HEK293 (cell line): Measurements from ENCODE around the gene AQP10.

Experiments
- BCL11B ChIP-seq: fragments of 450-650 bp; formaldehyde crosslinking; IDR thresholded peaks from 2 replicates; pipeline ENCODE4 v1.5.1; 2016; ENCODE audit warnings: low read depth, missing biosample characterization, missing genetic modification characterization
- GFI1B ChIP-seq: fragments of 450-650 bp; formaldehyde crosslinking; IDR thresholded peaks from 2 replicates; pipeline ENCODE4 v1.5.1; 2016; ENCODE audit warnings: missing biosample characterization, missing genetic modification characterization
- GLIS1 ChIP-seq: fragments of 450-650 bp; formaldehyde crosslinking; IDR thresholded peaks from 2 replicates; pipeline ENCODE4 v1.5.1; 2016; ENCODE audit warnings: missing biosample characterization, missing genetic modification characterization
- KLF1 ChIP-seq: fragments of 450-650 bp; formaldehyde crosslinking; IDR thresholded peaks from 2 replicates; pipeline ENCODE4 v1.5.1; 2016; ENCODE audit warnings: missing biosample characterization, missing genetic modification characterization
- KLF8 ChIP-seq: fragments of 450-650 bp; formaldehyde crosslinking; IDR thresholded peaks from 2 replicates; pipeline ENCODE4 v1.5.1; 2016; ENCODE audit warnings: missing biosample characterization, missing genetic modification characterization
- KLF9 ChIP-seq: fragments of 450-650 bp; formaldehyde crosslinking; IDR thresholded peaks from 2 replicates; pipeline ENCODE4 v1.5.1; 2016; ENCODE audit warnings: missing biosample characterization, missing genetic modification characterization, low read depth
- PATZ1 ChIP-seq: fragments of 450-650 bp; formaldehyde crosslinking; IDR thresholded peaks from 2 replicates; pipeline ENCODE4 v1.5.1; 2016; ENCODE audit warnings: missing biosample characterization, missing genetic modification characterization
- TRIM28 ChIP-seq: IDR thresholded peaks from 2 replicates; pipeline ENCODE4 v1.6.1; 2011; ENCODE audit warnings: low read length, control low read depth, borderline replicate concordance
- ZBTB20 ChIP-seq: fragments of 450-650 bp; formaldehyde crosslinking; IDR thresholded peaks from 2 replicates; pipeline ENCODE4 v1.5.1; 2016; ENCODE audit warnings: missing biosample characterization, missing genetic modification characterization
- ZFP3 ChIP-seq: fragments of 450-650 bp; formaldehyde crosslinking; IDR thresholded peaks from 2 replicates; pipeline ENCODE4 v1.5.1; 2016; ENCODE audit warnings: low read depth, missing biosample characterization, missing genetic modification characterization
- ZNF114 ChIP-seq: fragments of 450-650 bp; formaldehyde crosslinking; IDR thresholded peaks from 2 replicates; pipeline ENCODE4 v1.5.0; 2017; ENCODE audit warnings: missing biosample characterization, missing genetic modification characterization
- ZNF155 ChIP-seq: fragments of 450-650 bp; formaldehyde crosslinking; IDR thresholded peaks from 2 replicates; pipeline ENCODE4 v1.5.1; 2016; ENCODE audit warnings: missing biosample characterization, missing genetic modification characterization
- ZNF202 ChIP-seq: fragments of 450-650 bp; formaldehyde crosslinking; IDR thresholded peaks from 2 replicates; pipeline ENCODE4 v1.5.1; 2016; ENCODE audit warnings: missing biosample characterization, missing genetic modification characterization, borderline replicate concordance
- ZNF24 ChIP-seq: fragments of 450-650 bp; formaldehyde crosslinking; IDR thresholded peaks from 2 replicates; pipeline ENCODE4 v1.5.1; 2016; ENCODE audit warnings: missing biosample characterization, missing genetic modification characterization
- ZNF280D ChIP-seq: fragments of 450-650 bp; formaldehyde crosslinking; IDR thresholded peaks from 2 replicates; pipeline ENCODE4 v1.5.1; 2016; ENCODE audit warnings: missing biosample characterization, missing genetic modification characterization
- ZNF366 ChIP-seq: fragments of 450-650 bp; formaldehyde crosslinking; conservative IDR thresholded peaks from 2 replicates; pipeline ENCODE4 v1.5.1; 2016; ENCODE audit warnings: missing biosample characterization, missing genetic modification characterization
- ZNF404 ChIP-seq: fragments of 450-650 bp; formaldehyde crosslinking; IDR thresholded peaks from 2 replicates; pipeline ENCODE4 v1.5.1; 2017; ENCODE audit warnings: missing biosample characterization, missing genetic modification characterization
- ZNF416 ChIP-seq: fragments of 450-650 bp; formaldehyde crosslinking; IDR thresholded peaks from 2 replicates; pipeline ENCODE4 v1.5.1; 2016; ENCODE audit warnings: missing biosample characterization, missing genetic modification characterization
- ZNF654 ChIP-seq: fragments of 450-650 bp; formaldehyde crosslinking; IDR thresholded peaks from 2 replicates; pipeline ENCODE4 v1.5.1; 2016; ENCODE audit warnings: low read depth, missing biosample characterization, missing genetic modification characterization
- ZNF692 ChIP-seq: fragments of 450-650 bp; formaldehyde crosslinking; IDR thresholded peaks from 2 replicates; pipeline ENCODE4 v1.5.1; 2016; ENCODE audit warnings: missing biosample characterization, missing genetic modification characterization
- ZNF76 ChIP-seq: fragments of 450-650 bp; formaldehyde crosslinking; IDR thresholded peaks from 2 replicates; pipeline ENCODE4; 2016; ENCODE audit warnings: low read depth, missing biosample characterization, missing genetic modification characterization, borderline replicate concordance
- ZXDB ChIP-seq: fragments of 450-650 bp; formaldehyde crosslinking; IDR thresholded peaks from 2 replicates; pipeline ENCODE4 v1.5.1; 2016; ENCODE audit warnings: missing biosample characterization, missing genetic modification characterization
- TF ChIP-seq, protein P1 (sequence below): fragments of 450-650 bp; formaldehyde crosslinking; conservative IDR thresholded peaks from 2 replicates; pipeline ENCODE4 v1.5.1; 2016; ENCODE audit warnings: low read depth, missing biosample characterization, missing genetic modification characterization
- TF ChIP-seq, protein P2 (sequence below): fragments of 450-650 bp; formaldehyde crosslinking; IDR thresholded peaks from 2 replicates; pipeline ENCODE4 v1.5.1; 2016; ENCODE audit warnings: missing biosample characterization, missing genetic modification characterization
- TF ChIP-seq, protein P3 (sequence below): fragments of 450-650 bp; formaldehyde crosslinking; IDR thresholded peaks from 2 replicates; pipeline ENCODE4 v1.5.1; 2016; ENCODE audit warnings: missing biosample characterization, missing genetic modification characterization, low read depth

AQP10 gene

DNA sequence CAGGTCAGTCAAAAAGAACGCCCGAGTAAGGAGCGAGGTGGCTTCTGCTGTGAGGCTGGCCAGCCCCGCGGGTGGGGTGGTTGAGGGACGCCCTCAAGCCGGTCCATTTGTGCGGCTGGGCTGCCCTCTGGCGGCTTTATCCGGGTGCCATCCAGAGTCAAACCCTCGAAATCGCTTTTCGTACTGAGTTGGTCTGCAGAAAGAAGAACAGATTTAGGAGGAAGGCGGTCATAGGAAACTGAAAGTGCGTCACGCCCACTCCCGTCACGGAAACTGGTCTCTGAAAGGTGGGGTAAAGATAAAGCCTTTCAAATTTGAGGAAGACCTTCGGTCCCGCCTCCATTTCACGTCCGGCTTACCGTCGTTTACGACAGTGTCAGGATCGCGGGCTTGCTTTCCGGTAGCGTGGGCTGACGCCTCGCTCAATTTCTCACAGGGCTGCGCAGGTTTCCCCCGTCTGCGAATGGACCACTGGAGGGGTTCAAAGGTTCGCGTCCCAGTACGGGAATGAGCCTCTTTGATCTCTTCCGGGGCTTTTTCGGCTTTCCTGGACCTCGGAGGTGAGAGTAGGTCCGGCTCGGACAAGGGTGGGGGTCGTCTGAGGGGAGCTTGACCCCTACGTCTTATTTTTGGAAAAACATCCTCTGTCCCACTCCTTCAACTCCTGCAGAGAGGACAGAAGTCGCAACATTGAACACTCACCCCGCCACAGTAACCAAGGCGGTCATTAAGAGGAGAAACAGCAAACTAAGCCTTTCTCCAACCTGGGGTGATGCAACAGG, 48.5 kb upstream of the AQP10 start, which contains the start of gene HAX1 (continued):
- TF ChIP-seq ZNF280D (tag by site-specific recombination) (no peak), KLF9 (tag by site-specific recombination) (peak; percentile 91), ZFP3 (tag by site-specific recombination) (no peak), ZNF155 (tag by site-specific recombination) (no peak), ZNF654 (tag by site-specific recombination) (peak; percentile 93), BCL11B (tag by site-specific recombination) (no peak), ZNF24 (peak; percentile 59; the same call in 1 of the 2 replicates), ZNF114 (no peak), KLF1 (tag by site-specific recombination) (peak; percentile 61), ZXDB (tag by site-specific recombination) (peak; percentile 85), GLIS1 (tag by site-specific recombination) (no peak), ZNF202 (tag by site-specific recombination) (no peak), ZNF404 (tag by site-specific recombination) (no peak), ZBTB20 (peak; percentile 54; the same call in 1 of the 2 replicates), ZNF366 (tag by site-specific recombination) (peak; percentile 93), ZNF416 (tag by site-specific recombination) (no peak), KLF8 (peak; percentile 85), PATZ1 (tag by site-specific recombination) (peak; percentile 84), GFI1B (tag by site-specific recombination) (no peak), ZNF76 (0 out of 2 replicates have a peak, but pooled peaks have one; percentile 14), ZNF692 (peak; percentile 60; the same call in 1 of the 2 replicates), TRIM28 (peak; percentile 95)
- TF ChIP-seq, protein P1, sequence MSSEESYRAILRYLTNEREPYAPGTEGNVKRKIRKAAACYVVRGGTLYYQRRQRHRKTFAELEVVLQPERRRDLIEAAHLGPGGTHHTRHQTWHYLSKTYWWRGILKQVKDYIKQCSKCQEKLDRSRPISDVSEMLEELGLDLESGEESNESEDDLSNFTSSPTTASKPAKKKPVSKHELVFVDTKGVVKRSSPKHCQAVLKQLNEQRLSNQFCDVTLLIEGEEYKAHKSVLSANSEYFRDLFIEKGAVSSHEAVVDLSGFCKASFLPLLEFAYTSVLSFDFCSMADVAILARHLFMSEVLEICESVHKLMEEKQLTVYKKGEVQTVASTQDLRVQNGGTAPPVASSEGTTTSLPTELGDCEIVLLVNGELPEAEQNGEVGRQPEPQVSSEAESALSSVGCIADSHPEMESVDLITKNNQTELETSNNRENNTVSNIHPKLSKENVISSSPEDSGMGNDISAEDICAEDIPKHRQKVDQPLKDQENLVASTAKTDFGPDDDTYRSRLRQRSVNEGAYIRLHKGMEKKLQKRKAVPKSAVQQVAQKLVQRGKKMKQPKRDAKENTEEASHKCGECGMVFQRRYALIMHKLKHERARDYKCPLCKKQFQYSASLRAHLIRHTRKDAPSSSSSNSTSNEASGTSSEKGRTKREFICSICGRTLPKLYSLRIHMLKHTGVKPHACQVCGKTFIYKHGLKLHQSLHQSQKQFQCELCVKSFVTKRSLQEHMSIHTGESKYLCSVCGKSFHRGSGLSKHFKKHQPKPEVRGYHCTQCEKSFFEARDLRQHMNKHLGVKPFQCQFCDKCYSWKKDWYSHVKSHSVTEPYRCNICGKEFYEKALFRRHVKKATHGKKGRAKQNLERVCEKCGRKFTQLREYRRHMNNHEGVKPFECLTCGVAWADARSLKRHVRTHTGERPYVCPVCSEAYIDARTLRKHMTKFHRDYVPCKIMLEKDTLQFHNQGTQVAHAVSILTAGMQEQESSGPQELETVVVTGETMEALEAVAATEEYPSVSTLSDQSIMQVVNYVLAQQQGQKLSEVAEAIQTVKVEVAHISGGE = peak; percentile 66
- TF ChIP-seq, protein P2, sequence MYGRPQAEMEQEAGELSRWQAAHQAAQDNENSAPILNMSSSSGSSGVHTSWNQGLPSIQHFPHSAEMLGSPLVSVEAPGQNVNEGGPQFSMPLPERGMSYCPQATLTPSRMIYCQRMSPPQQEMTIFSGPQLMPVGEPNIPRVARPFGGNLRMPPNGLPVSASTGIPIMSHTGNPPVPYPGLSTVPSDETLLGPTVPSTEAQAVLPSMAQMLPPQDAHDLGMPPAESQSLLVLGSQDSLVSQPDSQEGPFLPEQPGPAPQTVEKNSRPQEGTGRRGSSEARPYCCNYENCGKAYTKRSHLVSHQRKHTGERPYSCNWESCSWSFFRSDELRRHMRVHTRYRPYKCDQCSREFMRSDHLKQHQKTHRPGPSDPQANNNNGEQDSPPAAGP (tag by site-specific recombination) = peak; percentile 51; the same call in 1 of the 2 replicates
- TF ChIP-seq, protein P3, sequence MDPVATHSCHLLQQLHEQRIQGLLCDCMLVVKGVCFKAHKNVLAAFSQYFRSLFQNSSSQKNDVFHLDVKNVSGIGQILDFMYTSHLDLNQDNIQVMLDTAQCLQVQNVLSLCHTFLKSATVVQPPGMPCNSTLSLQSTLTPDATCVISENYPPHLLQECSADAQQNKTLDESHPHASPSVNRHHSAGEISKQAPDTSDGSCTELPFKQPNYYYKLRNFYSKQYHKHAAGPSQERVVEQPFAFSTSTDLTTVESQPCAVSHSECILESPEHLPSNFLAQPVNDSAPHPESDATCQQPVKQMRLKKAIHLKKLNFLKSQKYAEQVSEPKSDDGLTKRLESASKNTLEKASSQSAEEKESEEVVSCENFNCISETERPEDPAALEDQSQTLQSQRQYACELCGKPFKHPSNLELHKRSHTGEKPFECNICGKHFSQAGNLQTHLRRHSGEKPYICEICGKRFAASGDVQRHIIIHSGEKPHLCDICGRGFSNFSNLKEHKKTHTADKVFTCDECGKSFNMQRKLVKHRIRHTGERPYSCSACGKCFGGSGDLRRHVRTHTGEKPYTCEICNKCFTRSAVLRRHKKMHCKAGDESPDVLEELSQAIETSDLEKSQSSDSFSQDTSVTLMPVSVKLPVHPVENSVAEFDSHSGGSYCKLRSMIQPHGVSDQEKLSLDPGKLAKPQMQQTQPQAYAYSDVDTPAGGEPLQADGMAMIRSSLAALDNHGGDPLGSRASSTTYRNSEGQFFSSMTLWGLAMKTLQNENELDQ (tag by site-specific recombination) = no peak
